Neural cell (in vitro differentiated cells): Measurements from ENCODE around the gene MYO3B.

Experiments used
- CTCF ChIP-seq: fragments of 450-650 bp; IDR thresholded peaks from 2 replicates; pipeline ENCODE4 v1.5.1; 2014; ENCODE audit warnings: antibody characterized with exemption, mild to moderate bottlenecking, moderate library complexity; ENCODE audit not compliant: poor library complexity, severe bottlenecking
- EP300 ChIP-seq: fragments of 450-650 bp; conservative IDR thresholded peaks from 2 replicates; pipeline ENCODE4 v1.6.1; 2014; ENCODE audit warnings: antibody characterized with exemption, mild to moderate bottlenecking, moderate library complexity; ENCODE audit not compliant: poor library complexity, severe bottlenecking
- EZH2 ChIP-seq: fragments of 200-600, 300-800 bp; shearing (Covaris generic), sonication (generic); IDR thresholded peaks from 2 replicates; pipeline ENCODE4 v1.6.1; 2014; ENCODE audit warnings: antibody characterized with exemption, low read length, borderline replicate concordance, mild to moderate bottlenecking; ENCODE audit not compliant: insufficient read depth, poor library complexity, severe bottlenecking
- REST ChIP-seq: IDR thresholded peaks from 2 replicates; pipeline ENCODE4 v1.6.1; 2012; ENCODE audit warnings: borderline replicate concordance
- TAF1 ChIP-seq: IDR thresholded peaks from 2 replicates; pipeline ENCODE4 v1.6.1; 2012; ENCODE audit warnings: low read depth

GRCh38 chr2:170252414-170252813 is 74.5 kb downstream of the MYO3B start:
- no peak for TF ChIP-seq CTCF
- TF ChIP-seq EP300: no peak
- no peak for TF ChIP-seq TAF1
- no peak for TF ChIP-seq EZH2
- no peak for TF ChIP-seq REST
